Measurements from ENCODE around the gene JAKMIP2.

- TF ChIP-seq ZNF221 (tag by site-specific recombination; IDR thresholded peaks at IDR 0.05; ENCODE audit: borderline replicate concordance), result no peak
- no peak for TF ChIP-seq TCF7L2 (IDR thresholded peaks at IDR 0.05; ENCODE audit: borderline replicate concordance, low read depth, low read length)
- no peak for TF ChIP-seq PRDM10 (tag by site-specific recombination; IDR thresholded peaks at IDR 0.05)
- no peak for TF ChIP-seq TSHZ1 (tag by site-specific recombination; IDR thresholded peaks at IDR 0.05; ENCODE audit: borderline replicate concordance)
- no peak for TF ChIP-seq CTCF (tag by site-specific recombination; IDR thresholded peaks at IDR 0.05)
- TF ChIP-seq YY1 (tag by site-specific recombination; IDR thresholded peaks at IDR 0.05), result no peak
- no peak for TF ChIP-seq ATF2 (tag by site-specific recombination; IDR thresholded peaks at IDR 0.05; ENCODE audit: low read depth)
- TF ChIP-seq ZNF19 (tag by site-specific recombination; IDR thresholded peaks at IDR 0.05; ENCODE audit: low read depth), result no peak
- TF ChIP-seq REST (tag by site-specific recombination; IDR thresholded peaks at IDR 0.05), result no peak
Observed at GRCh38 chr5:147690595-147690994, 91.9 kb downstream of the JAKMIP2 start.
